MV-4-11 (cell line): Measurements from ENCODE around the gene SPSB1.
A peak's percentile ranks its signal among the peaks of the same experiment; 100 is the strongest.

Source experiments
- DNase-seq: peaks from one replicate; lab custom pipeline; 2025; lab: John Stamatoyannopoulos, UW

The SPSB1 gene

GRCh38 chr1:9345471-9345870 lies 52.8 kb downstream of the SPSB1 start:
- DNase-seq = no peak

GRCh38 chr1:9345922-9346321 lies 53.2 kb downstream of the SPSB1 start:
- DNase-seq = no peak

DNA sequence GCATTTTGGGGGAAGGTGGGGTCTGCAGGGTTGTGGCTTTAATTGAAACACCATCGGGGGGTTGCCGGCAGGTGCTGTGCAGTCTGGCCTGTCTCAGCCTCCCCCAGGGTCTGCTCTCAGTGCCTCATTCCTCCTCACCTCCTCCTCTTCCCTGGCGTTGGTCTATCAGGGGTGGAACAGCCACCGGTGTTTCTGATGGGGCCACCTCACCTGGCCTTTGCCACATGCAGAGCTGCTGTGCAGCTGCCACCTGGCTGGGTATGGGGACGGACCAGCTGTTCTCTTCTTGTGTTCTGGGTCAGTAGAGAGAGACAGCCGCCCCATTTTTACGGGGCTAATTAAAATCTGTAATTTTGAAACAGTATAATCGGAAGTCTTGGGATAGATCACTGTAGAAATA lies 53.9 kb downstream of the SPSB1 start:
- no peak for DNase-seq

DNA sequence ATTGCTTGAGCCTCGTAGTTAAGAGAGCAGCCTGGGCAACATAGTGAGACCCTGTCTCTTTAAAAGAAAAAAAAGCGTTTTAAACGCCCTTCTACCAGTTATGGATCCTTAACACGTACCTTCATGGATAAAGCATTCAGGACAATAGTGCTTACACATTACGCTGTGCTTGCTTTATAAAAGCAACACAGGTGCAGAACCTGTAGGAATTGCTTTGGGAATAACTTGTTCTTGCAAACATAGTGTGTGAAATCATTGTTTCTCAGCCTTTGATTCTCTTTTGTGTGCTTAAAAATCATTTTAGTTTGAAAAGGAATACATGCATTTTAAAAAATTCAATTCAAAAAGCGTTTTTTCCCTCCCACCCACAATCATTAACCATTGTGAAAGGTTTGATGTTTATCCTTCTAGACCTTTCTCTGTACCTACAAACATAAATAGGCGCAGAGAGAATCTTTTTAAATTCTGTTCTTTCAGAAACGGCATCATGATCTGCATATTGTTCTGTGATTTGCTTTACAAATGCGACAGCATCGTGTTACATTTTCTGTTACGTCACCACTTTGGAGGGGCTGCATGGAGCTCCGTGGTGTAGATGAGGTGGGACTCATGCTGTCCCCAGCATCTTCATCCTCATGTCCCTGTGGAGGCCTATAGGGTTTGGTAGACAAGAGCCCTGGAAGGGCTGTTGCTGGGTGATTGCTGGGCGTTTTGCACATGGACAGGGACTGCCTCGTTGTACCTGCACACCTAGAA lies 54.6 kb downstream of the SPSB1 start:
- no peak for DNase-seq

DNA sequence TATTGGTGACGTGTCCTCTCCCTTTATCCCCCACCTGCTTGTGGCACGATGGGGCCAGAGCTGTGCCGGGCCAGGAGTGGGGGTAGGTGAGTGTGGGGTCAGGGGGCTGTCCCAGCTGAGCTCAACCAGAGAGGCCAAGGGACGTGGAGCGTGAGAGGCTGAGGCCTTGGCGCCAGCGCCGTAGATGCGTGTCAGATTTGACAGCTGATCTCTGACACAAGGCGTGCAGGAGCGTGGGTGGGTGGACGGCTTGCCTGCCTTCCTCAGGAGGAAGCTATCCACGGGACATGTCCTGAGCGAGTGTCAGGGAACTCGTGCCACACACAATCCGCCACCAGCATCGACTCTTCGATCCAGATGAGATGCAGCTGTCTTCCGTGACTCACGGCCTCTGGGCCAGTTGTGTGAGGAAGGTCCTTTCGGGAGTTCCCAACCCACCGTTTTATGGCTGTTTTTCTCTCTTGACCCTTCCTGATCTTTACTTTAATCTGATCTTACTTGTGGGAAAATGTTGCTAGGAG lies 56.7 kb downstream of the SPSB1 start:
- no peak for DNase-seq

GRCh38 chr1:9350013-9350908 lies 57.6 kb downstream of the SPSB1 start:
- DNase-seq = no peak

DNA sequence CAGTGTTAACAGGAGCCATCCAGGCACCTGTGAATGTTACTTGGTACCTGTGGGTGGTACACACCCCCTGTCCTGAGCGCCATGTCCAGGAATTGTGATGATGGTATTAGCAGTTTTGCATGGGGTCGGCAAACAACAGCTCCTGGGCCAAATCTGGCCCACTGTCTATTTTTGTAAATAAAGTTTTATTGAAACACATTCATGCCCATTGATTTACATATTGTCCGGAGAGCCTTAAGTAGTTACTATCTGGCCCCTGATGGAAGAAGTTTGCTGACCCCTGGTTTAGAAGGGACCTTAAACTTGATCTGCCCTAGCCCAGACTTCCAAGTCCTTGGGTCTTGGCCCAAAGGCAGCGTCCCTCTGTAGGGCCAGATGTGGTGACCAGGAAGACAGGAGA lies 58.3 kb downstream of the SPSB1 start:
- DNase-seq = no peak

DNA sequence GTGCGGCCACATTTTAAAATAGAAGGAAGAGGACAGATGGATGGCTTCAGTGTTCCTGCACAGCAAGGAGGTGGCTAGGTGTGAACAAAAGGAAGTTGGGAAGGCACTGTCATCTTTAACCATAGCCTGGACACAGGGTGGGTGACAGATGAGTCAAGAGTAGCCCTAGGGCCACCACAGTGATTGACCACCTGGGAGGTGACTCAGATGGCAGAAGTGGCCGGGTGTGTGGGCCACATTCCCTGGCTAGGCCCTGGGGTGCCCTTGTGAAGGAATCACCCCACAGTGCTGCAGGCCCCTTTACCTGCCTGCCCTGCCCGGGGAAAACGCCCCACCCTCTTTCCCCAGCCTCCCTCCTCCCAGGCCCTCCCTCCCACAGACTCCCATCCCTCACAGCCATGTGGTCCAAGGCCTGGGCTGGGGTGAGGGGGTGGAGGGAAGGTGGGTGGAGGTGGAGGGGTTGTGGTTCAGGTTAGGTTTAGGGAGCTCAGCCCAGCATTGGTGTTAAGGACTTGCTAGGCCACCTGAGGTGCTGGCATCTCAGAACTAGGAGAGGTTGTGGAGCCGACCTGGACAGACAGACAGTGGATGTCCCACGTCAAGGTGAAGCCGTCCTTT lies 59.1 kb downstream of the SPSB1 start:
- DNase-seq = no peak

- no peak for DNase-seq
Measured at GRCh38 chr1:9352377-9353134, 59.9 kb downstream of the SPSB1 start.

- no peak for DNase-seq
Measured at GRCh38 chr1:9355503-9355902, 62.8 kb downstream of the SPSB1 start.

DNA sequence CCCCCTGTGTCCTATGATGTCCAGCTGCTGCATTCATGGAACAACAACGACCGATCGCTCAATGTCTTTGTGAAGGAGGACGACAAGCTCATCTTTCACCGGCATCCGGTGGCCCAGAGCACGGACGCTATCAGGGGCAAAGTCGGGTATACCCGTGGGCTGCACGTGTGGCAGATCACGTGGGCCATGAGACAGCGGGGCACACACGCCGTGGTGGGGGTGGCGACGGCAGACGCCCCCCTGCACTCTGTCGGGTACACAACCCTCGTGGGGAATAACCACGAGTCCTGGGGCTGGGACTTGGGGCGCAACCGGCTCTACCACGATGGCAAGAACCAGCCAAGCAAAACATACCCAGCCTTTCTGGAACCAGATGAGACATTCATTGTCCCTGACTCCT lies 63.3 kb downstream of the SPSB1 start:
- DNase-seq = no peak

DNA sequence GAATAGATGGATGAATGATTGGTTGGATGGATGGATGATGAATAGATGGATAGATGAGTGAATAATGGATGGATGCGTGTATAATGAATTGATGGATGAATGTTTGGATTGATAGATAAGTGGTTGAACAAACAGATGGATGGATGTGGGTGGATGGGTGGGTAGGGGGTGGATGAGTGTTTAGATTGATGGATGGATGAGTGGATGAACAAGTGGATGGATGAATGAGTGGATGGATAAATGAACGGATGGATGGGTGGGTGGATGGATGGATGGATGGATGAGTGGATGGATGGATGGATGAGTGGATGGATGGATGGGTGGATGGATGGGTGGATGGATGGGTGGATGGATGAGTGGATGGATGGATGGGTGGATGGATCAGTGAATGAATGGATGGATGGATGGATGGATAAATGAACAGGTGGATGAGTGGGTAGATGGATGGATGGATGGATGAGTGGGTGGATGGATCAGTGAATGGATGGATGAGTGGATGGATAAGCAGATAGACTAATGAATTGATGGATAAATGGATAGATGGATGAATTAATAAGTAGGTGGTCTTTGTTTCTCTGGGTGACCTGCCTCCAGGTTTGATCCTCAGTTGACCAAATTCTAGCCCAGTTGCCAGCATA lies 64.3 kb downstream of the SPSB1 start:
- no peak for DNase-seq

GRCh38 chr1:9357958-9358357 lies 65.3 kb downstream of the SPSB1 start:
- no peak for DNase-seq

DNA sequence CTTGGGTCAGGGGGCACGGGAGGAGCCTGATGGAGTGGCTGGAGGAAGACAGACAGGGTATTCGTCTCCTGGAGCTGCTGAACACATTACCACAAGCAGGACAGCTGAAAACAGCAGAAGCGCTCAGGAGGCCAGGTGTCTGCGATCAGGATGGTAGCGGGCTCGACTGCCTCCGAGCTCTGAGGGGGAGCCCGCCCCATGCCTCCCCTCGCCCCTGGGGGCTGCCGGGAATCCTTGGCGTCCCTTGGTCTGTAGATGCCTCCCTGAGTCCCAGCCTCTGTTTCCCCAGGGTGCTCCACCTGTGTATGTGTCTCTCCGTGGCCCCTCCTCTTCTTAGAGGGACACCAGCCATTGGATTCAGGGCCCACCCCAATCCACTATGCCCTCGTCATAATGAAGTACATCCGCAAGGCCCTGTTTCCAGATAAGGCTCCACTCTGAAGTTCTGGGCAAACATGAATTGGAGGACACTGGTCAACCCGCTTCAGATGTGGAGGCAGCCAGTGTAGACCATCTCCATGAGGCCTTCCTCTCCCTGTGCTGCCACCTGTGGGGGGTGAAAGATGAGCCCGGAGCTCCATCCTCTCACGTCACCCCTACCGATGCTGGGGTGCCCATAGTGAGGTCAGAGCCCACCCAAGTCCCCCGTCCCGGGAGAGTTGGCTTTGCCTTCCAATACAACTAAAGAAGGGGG lies 67.8 kb downstream of the SPSB1 start:
- DNase-seq = no peak

DNA sequence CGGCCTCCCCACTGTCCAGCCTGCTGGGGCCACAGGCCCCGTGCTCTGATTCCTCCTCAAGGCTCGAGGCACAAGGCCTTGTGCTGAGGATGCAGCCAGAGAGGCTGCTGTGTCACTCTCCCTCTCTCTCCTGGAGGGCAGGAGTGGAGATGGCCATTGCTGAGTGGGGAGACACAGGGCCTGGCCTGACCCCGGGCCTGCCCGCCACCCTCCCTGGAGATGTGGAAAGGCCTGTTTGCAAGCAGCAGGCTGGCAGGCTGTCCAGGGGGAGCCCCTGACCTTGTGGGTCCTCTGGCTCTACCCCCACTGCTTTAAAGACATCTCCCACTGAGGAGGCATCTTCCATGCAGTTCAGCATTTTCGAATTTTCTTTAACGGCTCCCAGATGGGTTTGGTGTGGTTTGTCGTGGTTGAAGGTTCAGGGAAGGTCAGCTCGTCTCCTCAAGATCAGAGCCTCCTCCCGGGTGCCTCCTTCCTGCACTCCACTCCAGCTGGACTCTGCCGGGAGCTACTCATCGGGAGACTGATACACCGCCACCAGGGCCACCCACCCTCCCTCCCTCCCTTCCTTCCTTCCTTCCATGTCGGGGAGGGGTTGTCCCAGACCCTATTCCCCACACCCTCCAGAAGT lies 69.1 kb downstream of the SPSB1 start:
- no peak for DNase-seq

DNA sequence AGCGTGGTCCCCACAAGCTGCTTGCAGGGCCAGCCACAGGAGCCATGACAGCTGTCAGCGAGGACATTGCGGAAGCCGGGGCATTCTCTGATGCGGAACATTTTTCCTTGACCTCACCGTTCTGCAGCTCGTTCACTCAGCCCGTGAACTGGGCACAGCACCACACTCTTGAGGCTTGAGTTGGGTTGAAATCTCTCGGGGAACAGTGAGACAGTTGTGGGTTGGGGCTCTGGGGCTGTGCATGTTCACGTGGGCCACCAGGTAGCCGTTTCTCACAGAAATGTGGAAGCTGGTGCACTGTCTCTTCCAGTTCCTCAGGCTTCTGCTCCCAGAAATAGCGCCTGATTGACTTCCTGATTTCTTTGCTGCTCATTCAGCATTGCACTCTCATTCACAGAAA lies 69.8 kb downstream of the SPSB1 start:
- DNase-seq = peak; percentile 62

- no peak for DNase-seq
Measured at GRCh38 chr1:9363061-9363471, 70.4 kb downstream of the SPSB1 start.

GRCh38 chr1:9366298-9366697 lies 73.6 kb downstream of the SPSB1 start:
- no peak for DNase-seq

GRCh38 chr1:9366943-9367780 lies 74.5 kb downstream of the SPSB1 start:
- no peak for DNase-seq
